Ovary (tissue), 9 donors: ENCODE results near the gene BCAS1. TPM values are rescaled to one million over a fixed set of nuclear protein-coding genes. Genes with fewer than 3 reads are reported as not detected.

ENCODE experiments used
- DNase-seq, 5 donors: peaks; one replicate each; pipeline ENCODE4 v3.0.0-alpha.2; 2019 to 2020
- H3K27ac ChIP-seq, 2 donors: fragments of 200-600 bp; one replicate each; pipeline versions ENCODE4 v1.5.1 to v1.8.0; 2019 to 2022
- H3K27me3 ChIP-seq: fragments of 200-600 bp; one replicate; pipeline ENCODE4 v1.8.0; 2022
- H3K36me3 ChIP-seq: fragments of 200-600 bp; sonication (generic); one replicate; pipeline ENCODE4 v1.5.1; 2019
- H3K4me1 ChIP-seq: one replicate; pipeline ENCODE4 v1.8.1; 2013; ENCODE audit warnings: mild to moderate bottlenecking, moderate library complexity; ENCODE audit not compliant: insufficient read depth
- H3K4me3 ChIP-seq: fragments of 200-600 bp; sonication (generic); one replicate; pipeline ENCODE4 v1.5.1; 2017
- H3K9me3 ChIP-seq, 2 donors: fragments of 200-600 bp in 1 of 2; sonication (generic) in 1 of 2; one replicate each; pipeline versions ENCODE4 v1.5.1 to v1.8.1; 2013 to 2019; ENCODE audit warnings: mild to moderate bottlenecking in 1 of 2, moderate library complexity in 1 of 2
- CTCF ChIP-seq, 3 donors: fragments of 450-650 bp in 2 of 3; fragments of 200-600 bp in 1 of 3; IDR thresholded peaks; one replicate each; pipeline versions ENCODE4 v1.5.1 to v1.8.0; 2016 to 2022; ENCODE audit warnings: antibody characterized with exemption in 3 of 3, mild to moderate bottlenecking in 1 of 3
- EP300 ChIP-seq: sonication (generic); formaldehyde crosslinking; IDR thresholded peaks from one replicate; pipeline ENCODE4 v1.6.1; 2017; ENCODE audit warnings: antibody characterized with exemption
- POLR2A ChIP-seq: fragments of 450-650 bp; IDR thresholded peaks from one replicate; pipeline ENCODE4 v1.6.1; 2017; ENCODE audit warnings: antibody characterized with exemption, mild to moderate bottlenecking, moderate library complexity
- WGBS, 3 donors: extraction: QIAGEN DNeasy Blood & Tissue Kit in 1 of 3; methylation state at CpG; one replicate each; pipeline versions ENCODE4 v1.1.5 to v1.1.7; 2013 to 2017; 5-methylcytosine and 5-hydroxymethylcytosine counted together
- intact Hi-C, 4 donors: fragments of 100-400 bp; cut with DNase I; formaldehyde crosslinking; loops; one replicate each; pipeline versions ENCODE4 v1.11.0 to v1.15.1; 2022 to 2023
- polyA plus RNA-seq, 2 donors: library from polyadenylated mRNA; stranded (reverse); fragments of 200-250 nt in 1 of 2; fragments of 350-450 nt in 1 of 2; fragmentation: Illumina TruSeq in 1 of 2; extraction: RNeasy Lipid Tissue Mini Kit (QIAGEN cat#74804) in 1 of 2; gene quantifications; one replicate each; pipeline ENCODE4 v1.2.3, GENCODE V29; 2013 to 2014
- total RNA-seq, 7 donors: library from RNA; depleted of rRNA in 2 of 7; stranded (reverse); fragments of >200 nt in 2 of 7; fragmentation: NEBNext Ultra II Directional in 3 of 7; extraction: Animal tissue kit (Norgen Biotek cat#: 25700) in 3 of 7; gene quantifications; one replicate each; pipeline versions ENCODE4 v1.1.0 to v1.2.4, GENCODE V29; 2016 to 2023
- donor health status: DM: no; HTN: no; CAD: no; lungs with moderate emphysema.
- donor health status: DM: no; HTN: no; CAD: no.
- donor health status: Bipolar disorder and iron deficiency.
- donor health status: DM: yes; HTN: yes; CAD: no.
- donor health status: DM: no; HTN: no; CAD: no.
- donor health status: DM: yes; HTN: yes; CAD: no.

Gene BCAS1
- total and polyA plus RNA-seq, 9 donors: 0.13 to 0.92 (median 0.51) TPM; not detected in 2

GRCh38 chr20:53950578-53950977, 119.8 kb downstream of the BCAS1 start:
- H3K4me3 ChIP-seq: no peak overlapping the region
- no peak for DNase-seq
- intact Hi-C loops: no loop called here
- no peaks in the 10 kb centered on the region for H3K9me3 ChIP-seq
- H3K27ac ChIP-seq: no peak overlapping the region
- no peak for TF ChIP-seq POLR2A
- no peak for TF ChIP-seq CTCF (IDR thresholded peaks at IDR 0.05)
- no peak for TF ChIP-seq EP300
- no peaks in the 10 kb centered on the region for H3K27me3 ChIP-seq
- WGBS, 3 donors: 51 to 63% (median 61%) methylated on average over 3 of the region's 3 CpGs
- H3K36me3 ChIP-seq: no peaks in the 10 kb centered on the region
- no peaks in the 10 kb centered on the region for H3K4me1 ChIP-seq

GRCh38 chr20:53950031-53950430, 120.4 kb downstream of the BCAS1 start:
- intact Hi-C loops: no loop called here
- H3K36me3 ChIP-seq: no peaks in the 10 kb centered on the region
- no peak for TF ChIP-seq POLR2A
- TF ChIP-seq CTCF (IDR thresholded peaks at IDR 0.05): no peak
- no peak for TF ChIP-seq EP300

GRCh38 chr20:53949319-53949839, 121.0 kb downstream of the BCAS1 start:
- intact Hi-C loops: loop anchor here in 1 of 4 donors (10.0 kb wide), 1 partner anchor 375 kb away; no protein-coding TSS in a partner anchor
- no peaks in the 10 kb centered on the region for H3K9me3 ChIP-seq

More at GRCh38 chr20:53950031-53950430, 120.4 kb downstream of the BCAS1 start:
- Histone ChIP-seq H3K9me3 (no peaks in the 10 kb centered on the region), H3K27me3 (no peaks in the 10 kb centered on the region), H3K4me3 (no peak overlapping the region), H3K27ac (no peak overlapping the region), H3K4me1 (no peaks in the 10 kb centered on the region)
- WGBS, 3 donors: 45 to 53% (median 46%) methylated on average over 6 to 7 of the region's 7 CpGs
- DNase-seq: no peak

More at GRCh38 chr20:53949319-53949839, 121.0 kb downstream of the BCAS1 start:
- 64 to 76% (median 71%) methylated on average over 10 of the region's 10 CpGs for WGBS, 3 donors
- Histone ChIP-seq H3K36me3 (no peaks in the 10 kb centered on the region), H3K27me3 (no peaks in the 10 kb centered on the region), H3K27ac (no peak overlapping the region), H3K4me1 (no peaks in the 10 kb centered on the region), H3K4me3 (no peak overlapping the region)
- no peak for TF ChIP-seq POLR2A
- no peak for TF ChIP-seq CTCF (IDR thresholded peaks at IDR 0.05)
- TF ChIP-seq EP300: no peak
- DNase-seq: no peak
